HG03460 (cell line): ENCODE data around the gene GALNT14.

Experiments used
- ATAC-seq: cut with Tn5 transposase; IDR thresholded peaks from one replicate; pipeline ENCODE4 v1.9.1; 2021; ENCODE audit not compliant: unreplicated experiment

Gene GALNT14

GRCh38 chr2:30949435-30949834 is 188.8 kb downstream of the GALNT14 start:
- ATAC-seq: no peak

DNA sequence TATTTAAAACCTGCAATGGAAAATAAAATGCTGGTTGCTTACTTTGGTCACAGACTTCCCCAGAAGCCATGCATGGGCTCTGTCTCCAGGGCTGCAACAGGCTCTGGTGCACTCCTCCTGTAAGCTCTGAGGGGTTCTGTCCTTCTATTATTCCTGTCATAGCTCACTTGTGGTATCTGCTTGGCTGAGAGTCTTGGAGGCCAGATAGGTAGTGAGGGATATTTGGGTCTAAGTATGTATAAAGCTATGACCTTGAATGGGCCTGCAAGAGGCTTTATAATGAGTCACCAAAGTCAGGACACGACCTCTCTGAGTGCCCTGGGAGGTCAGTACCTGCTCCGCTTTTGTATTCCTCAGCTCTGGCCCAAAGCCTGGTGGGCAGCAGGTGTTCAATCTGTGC is 189.4 kb downstream of the GALNT14 start:
- ATAC-seq: no peak

DNA sequence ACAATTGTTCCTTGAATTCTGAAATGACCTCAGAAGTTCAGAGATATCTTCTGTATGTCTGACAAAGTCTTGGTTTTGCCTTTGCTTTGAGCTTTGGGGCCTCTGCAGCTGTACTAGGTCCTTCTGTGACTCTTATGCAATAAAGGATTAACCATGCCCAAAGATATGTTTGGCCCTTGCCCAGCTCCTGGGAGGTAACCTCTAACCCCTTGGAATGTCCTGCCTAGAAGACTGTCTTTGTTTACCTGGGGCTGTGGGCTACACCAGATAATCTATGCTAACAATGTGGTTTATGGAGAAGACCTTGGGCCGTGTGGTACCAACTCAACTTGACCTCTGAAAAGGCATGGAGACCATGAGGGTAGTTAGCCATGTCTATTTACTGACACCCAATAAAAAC is 190.1 kb downstream of the GALNT14 start:
- no peak for ATAC-seq

DNA sequence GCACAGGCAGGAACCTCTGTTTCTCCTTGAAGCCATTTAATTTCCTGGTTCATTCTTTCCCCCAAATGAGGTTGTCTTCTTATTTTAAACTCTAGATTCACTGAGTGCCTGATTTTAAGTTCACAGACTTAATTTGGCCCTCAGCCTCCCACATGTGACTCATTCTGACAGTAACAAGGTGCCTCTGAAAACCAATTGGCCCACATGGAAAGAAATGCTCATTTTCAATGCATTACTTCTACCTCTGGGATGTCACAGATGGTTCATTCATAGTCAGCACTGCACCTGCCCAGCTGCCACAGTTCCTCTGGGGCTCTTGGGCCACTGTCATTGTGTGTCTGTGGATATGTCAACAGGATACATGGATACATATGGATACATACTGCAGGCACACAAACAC is 190.6 kb downstream of the GALNT14 start:
- ATAC-seq: no peak

GRCh38 chr2:30942419-30942818 is 195.8 kb downstream of the GALNT14 start:
- ATAC-seq: no peak

DNA sequence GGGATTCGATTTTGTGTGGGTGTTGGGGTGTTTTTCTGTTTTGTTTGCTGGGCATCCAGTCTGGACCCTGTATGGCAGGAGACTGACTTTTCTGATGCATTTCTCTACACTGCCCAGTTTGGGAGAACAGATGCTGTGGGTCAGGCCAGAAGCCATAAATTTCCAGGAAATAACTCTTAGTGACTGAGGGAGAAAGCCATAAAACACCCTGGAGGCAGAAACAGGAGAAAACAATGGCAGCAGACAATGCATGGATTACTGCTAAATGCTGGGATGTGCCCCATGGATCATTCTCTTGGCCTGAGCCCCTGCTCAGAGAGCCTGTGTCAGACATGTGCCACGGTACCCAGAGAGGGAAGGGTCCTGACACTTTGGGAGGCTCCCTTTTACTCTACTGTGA is 197.4 kb downstream of the GALNT14 start:
- no peak for ATAC-seq

- ATAC-seq: no peak
Measured at GRCh38 chr2:30939364-30939763, 198.9 kb downstream of the GALNT14 start.

GRCh38 chr2:30938196-30938595 is 200.0 kb downstream of the GALNT14 start:
- ATAC-seq: no peak

DNA sequence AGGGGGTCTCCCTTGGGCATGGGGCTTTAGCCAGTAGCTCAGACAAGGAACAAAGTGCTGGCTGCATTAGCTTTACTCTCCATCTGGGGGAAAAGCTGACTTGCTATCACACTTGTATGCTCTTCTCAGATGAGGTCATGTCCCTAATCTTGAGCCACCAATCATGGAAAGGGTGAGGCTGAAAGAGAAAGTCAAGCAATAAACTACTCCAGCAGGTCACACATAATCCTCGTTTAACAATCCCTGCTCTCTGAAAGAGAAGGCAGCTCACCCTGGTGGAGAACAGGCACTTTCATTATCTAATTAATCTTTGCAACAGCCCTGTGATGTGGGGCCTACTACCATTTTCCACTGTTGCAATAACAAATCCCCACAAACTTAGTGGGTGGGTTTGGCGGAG is 201.3 kb downstream of the GALNT14 start:
- ATAC-seq: no peak

GRCh38 chr2:30935795-30936194 is 202.4 kb downstream of the GALNT14 start:
- no peak for ATAC-seq

DNA sequence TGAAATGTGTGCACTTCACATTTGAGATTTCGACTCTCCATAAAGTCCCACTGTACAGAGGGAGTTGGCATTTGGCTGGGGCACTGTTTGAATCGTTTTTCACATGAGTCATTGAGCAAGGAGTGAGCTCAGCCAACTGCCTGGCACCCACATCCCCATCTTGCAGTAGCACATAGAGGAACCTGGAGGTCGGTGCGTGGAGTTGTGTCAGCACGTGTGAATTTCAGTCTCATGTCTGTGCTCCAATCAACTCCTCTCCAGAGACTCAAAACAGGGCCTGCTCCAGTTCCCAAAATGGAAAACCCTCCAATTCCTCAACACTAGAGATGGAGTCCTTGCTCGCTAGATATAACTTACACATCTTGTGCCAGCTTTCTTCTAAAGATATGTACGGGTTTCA is 204.2 kb downstream of the GALNT14 start:
- ATAC-seq: no peak

DNA sequence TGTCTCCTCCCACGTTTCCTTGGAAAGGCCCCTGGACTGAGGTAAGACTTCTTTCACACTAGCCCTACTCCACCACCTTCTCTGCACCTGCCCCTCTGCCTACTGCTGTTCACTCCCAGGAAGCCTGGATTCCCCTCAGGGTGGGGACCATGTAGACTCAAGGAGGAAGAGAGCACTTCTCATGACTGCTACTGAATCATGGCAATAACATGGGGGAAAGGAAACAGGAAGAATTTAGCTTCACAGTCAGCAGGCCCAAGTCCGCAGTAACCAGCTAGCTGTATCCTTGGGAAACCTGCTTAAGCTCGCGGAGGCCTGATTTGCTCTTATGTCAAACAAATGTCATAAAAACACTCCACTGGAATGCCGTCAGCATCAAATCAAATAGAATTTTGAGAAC is 204.7 kb downstream of the GALNT14 start:
- ATAC-seq: no peak

DNA sequence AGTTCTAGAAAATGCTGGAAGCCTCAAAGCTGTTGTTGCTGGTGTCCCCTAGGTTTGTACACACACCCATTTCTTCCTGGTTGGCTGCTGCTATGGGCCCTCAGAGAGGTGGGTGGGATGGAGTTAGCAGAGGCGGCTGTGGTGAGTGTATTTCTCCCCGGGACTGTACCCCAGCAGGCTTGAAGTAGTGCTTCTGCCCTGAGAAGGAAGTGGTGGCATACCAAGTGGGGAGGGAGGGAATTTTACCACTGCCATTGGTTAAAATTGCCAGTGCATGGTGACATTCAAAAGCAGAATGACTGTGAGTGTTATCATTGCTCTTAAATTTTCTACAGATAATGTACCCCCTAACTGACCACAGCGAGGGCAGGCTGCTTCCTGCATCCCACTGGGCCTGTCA is 205.4 kb downstream of the GALNT14 start:
- ATAC-seq: no peak

GRCh38 chr2:30931841-30932407 is 206.3 kb downstream of the GALNT14 start:
- no peak for ATAC-seq

GRCh38 chr2:30930716-30931115 is 207.5 kb downstream of the GALNT14 start:
- ATAC-seq: no peak

GRCh38 chr2:30927465-30928075 is 210.7 kb downstream of the GALNT14 start:
- no peak for ATAC-seq

- ATAC-seq: no peak
Measured at GRCh38 chr2:30926606-30927005, 211.6 kb downstream of the GALNT14 start.

- no peak for ATAC-seq
Measured at GRCh38 chr2:30923623-30924022, 214.6 kb downstream of the GALNT14 start.

GRCh38 chr2:30920511-30920910 is 217.7 kb downstream of the GALNT14 start:
- no peak for ATAC-seq

GRCh38 chr2:30915486-30915885 is 222.8 kb downstream of the GALNT14 start:
- ATAC-seq: no peak

- ATAC-seq: no peak
Measured at GRCh38 chr2:30914456-30914855, 223.8 kb downstream of the GALNT14 start.

- no peak for ATAC-seq
Measured at GRCh38 chr2:30912056-30912455, 226.2 kb downstream of the GALNT14 start.

DNA sequence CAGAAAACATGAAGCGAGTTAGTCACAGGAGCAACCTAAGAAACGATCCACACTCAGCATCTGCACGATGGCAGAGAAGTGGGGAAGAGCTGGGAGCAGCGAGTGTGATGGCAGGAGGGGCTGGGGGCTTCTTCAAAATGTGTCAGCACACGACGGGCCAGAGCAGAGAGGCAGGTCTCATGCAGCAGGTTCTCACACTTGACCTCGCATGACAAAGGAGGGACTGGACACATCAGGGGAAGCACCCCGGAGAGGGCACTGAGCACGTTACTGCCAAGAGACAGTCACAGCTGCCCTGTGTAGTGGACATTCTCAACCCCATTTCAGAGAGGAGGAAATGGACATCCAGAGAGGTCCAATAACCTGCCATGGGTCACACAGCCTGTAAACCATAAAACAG is 226.9 kb downstream of the GALNT14 start:
- ATAC-seq: no peak
